Stimulated activated CD4-positive, alpha-beta T cell treated with anti-CD3 and anti-CD28 coated beads, Interleukin-12 subunit alpha, Interleukin-12 subunit beta, amount 100 ng/mL, for 24 hours (primary cell): ENCODE results near the gene CLPX.
"Not testable (repeated sequence)": the region's sequence is repeated elsewhere in the genome, so short reads cannot be mapped to it uniquely, and the experiment has no call there.

Source experiments
- DNase-seq, 2 experiments: peaks; one replicate each; pipeline ENCODE4 v3.0.0-alpha.2; 2020; ENCODE audit warnings: low read depth in 2 of 2

CLPX gene

DNA sequence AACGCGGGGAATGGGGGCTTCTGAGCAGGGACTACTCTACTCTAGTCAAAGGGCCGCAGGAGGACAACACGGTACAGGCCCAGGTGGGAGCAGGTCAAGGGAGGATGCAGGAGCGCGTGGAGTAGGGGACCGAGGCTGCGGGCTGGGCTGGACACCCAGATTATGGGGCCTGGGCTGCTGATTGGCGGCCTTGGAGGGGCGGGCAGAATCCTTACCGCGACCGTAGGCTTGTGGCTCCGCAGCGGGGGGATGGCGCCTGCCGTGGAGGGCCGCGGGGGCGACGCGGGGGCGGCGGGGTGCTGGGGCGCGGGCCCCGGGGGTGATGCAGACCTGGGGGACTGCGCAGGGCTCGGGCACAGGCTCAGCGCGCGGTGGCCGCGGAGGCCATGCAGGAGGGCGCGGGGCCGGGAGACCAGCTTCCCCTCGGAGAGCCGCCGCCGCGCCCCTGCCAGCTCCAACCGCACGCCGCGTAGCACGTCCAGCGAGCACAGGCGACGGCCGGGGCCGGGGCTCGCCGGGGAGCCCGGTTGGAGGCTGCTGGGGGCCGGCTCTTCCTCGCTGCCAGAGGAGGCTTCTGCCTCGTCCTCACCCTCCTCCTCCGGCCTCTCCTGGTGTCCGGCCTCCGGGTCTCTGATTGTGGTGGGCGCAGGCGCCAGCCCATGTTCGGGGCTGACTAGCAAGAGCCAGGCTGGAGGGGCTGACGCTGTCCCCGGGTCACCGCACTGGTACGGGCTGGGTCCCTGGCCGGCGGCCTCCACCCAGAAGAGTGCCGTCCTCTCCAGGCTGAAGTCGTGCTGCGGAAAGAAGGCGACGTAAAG lies 83.0 kb downstream of the CLPX start:
- no peak for DNase-seq

GRCh38 chr15:65101411-65101890 lies 83.7 kb downstream of the CLPX start:
- peak in 1 of 2 experiments; percentile 46 for DNase-seq

GRCh38 chr15:65100442-65100841 lies 84.7 kb downstream of the CLPX start:
- no peak for DNase-seq

- DNase-seq = not testable (repeated sequence)
Observed at GRCh38 chr15:65099801-65100200, 85.3 kb downstream of the CLPX start.

DNA sequence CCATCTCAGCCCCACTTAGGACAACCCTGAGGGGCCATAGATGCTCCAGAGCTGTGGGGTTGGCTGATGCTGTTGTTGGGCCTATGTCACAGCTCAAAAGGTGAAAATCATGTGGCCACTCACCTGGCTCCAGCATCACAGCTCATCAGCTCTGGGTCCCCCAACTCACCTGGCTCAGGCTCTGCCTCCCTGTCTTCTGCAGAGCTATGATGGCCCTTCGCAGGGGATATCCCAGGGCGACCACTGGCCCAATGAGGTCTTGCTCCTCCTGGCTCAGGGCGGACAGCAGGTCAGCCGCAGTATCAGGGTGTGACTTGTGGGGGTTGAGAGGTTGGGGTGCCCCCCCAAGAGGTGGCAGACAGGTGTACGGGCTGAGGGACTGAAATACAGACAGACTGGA lies 85.8 kb downstream of the CLPX start:
- no peak for DNase-seq
